Forelimb muscle (tissue), 1 donor: ENCODE data around the gene NFIB. TPM values are rescaled to one million over a fixed set of nuclear protein-coding genes. Genes with fewer than 3 reads are reported as not detected.

Experiments used
- DNase-seq: peaks from one replicate; pipeline ENCODE4 v3.0.0-alpha.2; 2013; ENCODE audit warnings: low read depth
- polyA plus RNA-seq: library from polyadenylated mRNA; unstranded; fragments of 120-200 nt; gene quantifications from one replicate; pipeline ENCODE4 v1.2.1, GENCODE V29; 2013; ENCODE audit not compliant: insufficient read length

Gene NFIB
- polyA plus RNA-seq, result 82.4 TPM

DNA sequence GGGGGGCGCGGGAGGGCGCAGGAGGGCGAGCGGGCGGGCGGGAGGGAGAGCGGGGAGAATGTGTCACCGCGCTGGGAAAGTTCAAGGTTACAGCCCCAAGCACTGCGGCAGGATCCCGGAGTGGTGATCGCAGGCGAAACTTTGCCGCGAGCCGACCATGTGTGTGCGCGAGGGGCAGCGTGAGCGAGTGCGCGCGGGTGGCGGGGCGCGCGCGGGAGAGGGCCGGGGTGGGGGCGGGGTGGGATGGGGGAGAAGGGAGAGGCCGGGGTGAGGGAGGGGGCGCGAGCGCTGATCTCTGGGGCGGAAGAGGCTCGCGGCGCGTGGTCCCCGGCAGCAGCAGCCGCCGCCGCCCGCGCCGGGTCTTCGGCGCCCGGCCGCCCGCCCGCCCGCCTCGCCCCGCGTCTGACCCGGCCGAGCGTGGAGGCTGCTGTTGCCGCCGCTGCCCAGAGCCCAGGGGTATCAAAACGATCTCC lies at the start of gene NFIB:
Gene NFIB, minus strand, starts transcription at position 191 of the 473 bp plus-strand sequence. CDS start 630 bp downstream, outside the sequence.
- DNase-seq, result no peak

DNA sequence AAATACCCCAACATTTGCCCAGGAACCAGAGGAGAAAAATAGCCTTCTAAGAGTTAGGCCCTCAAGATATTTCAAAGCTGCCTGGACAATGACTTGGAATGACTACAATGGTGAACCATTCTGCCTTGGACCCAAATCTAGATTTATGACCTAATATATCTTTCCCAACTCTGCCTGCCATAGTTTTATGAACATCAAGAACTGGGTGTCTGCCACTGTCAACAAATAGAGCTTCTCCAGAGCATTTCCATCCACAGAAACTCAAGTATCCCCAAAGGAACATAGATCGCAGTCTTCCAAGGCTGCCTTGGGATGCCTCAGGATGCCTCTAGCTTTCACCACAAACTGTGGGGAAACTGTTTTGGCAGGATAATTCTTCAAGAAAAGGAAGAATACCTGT lies 48.2 kb upstream of the NFIB start:
- no peak for DNase-seq

DNA sequence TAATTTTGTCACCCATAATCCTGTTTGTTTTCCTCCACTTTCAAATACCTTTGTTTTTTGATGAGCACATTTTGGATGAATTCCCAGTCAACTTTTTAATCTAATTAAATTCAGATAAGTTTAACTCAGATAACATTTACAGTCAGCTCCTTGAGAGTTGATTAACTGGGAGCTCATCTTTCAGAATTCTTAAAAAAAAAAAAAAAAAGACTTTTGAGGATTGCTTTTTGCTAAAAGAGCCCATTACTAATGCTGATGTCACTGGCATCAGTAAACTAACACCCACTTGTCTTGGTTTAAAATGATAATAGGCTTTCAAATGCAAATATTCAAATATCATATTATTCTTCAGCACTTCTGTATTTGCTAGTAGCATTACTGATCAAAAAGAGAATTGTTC lies 47.1 kb upstream of the NFIB start:
- DNase-seq, result no peak

DNA sequence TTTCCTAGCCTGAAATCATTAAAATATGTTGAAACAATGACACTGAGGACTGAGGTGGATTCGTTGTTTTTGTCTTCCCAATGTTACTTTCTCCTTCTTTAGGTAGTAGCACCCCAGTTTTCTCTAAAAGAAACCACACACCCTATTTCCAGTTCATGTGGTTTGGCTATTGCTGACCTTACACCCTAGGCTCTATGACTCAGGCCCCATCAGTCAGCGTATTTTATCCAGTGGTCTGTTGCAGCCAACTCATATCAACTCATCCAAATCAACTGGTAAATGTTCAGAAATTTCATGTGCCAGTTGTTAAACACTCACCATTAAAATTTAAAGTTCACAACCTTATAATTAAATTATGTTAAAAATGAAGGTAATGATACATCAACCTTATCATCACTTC lies 44.6 kb upstream of the NFIB start:
- no peak for DNase-seq

DNA sequence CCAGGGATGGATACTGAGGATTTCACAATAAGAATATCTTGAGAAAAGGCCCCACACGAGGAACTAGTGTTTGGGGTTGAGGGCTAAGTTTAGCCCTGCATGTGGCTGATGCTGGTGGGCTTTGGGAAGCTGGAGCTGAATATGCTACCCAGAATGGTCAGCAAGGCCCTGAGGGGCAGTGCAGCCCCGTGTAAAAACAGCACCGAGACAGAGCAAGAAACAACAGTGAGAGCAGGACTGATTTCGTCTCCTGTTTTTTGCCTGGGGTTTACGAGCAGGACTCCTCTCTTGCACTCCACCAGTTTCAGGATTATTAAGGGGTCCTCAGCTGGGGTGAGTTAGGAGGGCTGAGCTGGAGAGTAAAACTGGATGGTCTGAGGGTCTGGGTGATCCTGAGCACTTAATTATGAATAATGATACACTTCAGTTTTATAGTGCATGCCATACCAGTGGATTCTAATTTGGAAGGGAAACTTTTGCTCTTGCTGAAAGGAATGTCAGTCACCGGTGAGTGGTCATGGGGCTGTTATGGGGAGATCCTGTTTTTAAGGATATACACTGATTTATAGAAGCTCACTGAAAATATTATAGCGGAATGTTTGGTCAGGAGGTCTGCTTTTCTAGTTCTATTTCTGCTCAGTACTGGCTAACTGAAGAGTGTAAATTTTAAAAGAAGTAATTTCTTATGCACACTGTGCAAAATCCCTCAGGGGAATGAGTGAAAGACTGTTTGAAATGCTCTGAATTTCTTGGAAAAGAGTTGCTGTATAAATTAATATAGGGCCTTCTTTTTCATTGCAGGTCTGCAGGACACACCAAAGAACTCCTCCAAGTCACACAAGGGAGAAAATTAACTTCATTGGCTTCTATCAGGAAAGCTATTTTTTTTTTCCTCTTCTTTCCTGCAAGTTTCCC lies 42.7 kb upstream of the NFIB start:
- DNase-seq, result no peak

DNA sequence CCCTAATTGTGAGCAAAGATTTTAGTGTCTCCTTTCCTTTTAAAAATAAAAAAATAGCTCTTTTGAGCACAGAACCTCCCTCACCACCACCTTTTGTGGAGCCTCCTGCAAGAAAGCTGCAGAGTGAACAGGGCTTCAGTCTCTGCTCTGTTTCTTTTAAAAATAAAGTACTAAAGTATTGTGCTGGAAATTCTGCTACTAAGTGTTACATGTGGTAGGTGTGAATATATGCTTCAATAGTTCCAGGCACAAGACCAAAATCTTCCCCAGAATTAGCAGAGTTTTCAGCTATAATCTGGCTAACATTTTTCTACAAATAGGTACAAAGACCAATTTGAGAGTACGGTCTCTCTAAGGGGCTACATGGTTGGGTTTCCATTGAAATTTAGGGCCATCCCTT lies 40.3 kb upstream of the NFIB start:
- DNase-seq, result no peak

DNA sequence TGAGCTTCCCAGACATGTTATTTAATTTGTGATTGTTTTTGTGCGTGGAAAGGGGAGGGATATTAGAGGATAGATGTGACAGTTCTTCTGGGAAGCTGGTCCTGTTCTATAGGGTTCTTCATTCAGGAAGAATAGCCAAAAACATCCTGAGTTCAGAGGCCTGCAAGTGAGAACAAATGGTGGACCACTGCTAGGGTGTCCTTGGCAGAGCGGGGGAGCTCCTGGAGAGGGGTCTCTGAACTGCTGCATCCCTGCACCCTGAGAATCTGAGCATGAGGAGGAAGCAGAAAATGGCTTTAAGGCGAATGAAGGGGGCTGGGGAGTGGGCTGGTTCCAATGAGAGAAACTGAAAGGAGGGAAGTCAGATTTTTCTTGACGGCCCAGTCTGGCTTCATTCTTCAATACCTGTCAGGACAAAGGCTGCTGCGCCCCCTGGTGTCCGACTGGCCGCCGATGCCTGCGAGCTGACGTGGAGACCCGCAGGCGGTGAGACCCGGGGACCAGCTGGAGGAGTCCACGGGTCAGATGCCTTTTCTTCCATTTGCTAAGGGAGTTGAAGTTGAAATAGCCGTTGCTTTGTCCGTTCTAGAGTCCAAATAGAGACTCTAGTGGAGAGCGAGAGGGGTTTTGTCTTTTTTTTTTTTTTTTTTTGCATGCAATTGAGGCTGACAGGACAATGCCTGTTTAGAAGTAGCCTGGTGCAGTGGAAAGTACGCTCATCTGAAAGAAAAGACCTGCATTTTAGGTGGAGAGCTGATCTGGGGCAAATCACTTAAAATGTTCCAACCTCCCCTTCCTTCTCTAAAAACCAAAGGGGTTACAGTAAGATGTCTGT lies 39.5 kb upstream of the NFIB start:
- no peak for DNase-seq

DNA sequence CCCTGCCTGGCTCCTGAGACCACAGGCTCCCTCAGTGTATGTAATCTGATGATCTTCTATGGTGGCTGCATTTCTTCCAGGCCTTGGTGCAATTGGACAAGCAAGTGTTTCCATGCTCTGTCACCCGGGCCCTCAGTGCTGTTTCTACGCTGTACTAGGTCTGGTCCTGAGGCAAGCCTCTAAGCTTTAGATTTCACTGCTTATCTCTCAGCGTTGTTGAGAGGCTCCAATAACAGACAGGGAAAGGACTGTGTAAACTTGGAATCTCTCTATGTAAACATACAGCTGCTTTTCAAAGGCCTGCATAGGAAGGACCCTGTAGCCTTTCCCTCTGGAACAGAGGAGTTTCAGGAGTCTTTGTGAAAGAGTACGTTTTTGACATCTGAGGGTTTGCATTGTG lies 38.6 kb upstream of the NFIB start:
- DNase-seq, result no peak

DNA sequence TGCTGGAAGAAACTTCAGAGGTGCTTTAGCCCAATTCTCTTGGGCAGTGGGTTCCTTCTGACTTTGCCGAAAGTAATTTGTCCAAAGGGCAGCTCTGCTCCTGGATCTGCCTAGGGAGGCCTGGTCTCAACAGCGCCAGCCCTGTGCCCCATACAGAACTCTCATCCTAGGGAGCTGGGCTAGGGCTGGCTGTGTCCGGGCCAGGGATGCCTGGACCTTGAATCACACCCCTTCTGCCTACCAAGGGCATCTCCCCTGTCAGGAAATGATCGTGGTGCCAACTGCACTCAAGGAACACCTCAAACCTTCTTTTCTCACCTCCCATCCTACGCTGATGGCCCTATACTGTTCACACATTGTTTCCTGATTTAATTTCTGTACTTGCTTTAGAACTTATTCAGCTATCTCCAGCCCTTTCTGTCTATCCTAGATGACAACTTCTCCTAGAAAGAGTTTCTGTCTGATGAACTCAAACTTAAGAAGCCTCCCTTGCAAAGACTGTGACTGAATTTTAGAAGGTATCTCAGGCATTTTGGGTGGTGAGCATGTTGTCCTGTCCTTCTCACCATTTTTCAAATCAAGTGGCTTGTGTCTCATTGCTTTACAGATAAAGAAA lies 37.4 kb upstream of the NFIB start:
- DNase-seq, result no peak

DNA sequence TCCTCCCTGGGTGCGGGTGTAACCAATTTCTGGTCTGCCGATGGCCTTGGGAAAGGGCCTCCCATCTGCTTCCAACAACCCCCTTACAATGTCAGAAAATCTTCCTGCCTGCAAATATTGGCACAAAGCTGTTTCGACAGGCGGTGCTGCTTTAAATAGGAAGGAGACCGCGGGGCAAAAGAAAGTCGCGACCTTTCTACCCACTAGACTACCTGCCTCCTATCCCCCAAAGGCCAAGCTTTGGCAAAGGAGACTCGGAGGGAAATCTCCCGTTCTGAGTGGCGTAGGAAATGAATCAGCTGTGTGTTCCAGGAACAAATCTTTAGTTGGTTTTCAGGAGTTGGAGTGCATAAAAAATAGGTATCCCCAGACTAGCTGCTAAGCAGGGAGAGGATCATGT lies 36.8 kb upstream of the NFIB start:
- DNase-seq, result no peak

DNA sequence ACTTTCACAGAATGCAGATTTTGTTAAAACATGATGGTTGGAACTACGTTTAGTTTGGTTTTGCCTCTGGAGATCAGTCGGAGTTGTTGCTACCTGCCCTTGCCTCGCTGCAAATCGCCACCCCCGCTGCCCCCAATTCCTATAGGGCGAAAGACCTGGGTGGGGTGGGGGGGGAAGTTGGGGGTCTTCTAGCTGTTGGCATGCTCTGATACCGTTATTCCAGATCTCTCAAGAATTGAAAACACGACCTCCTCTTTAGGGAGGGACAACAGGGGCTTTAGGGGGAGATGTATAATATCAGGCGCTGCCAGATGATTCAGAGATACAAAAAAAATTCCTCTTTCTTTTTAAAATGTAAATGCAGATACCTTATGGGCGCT lies 36.4 kb upstream of the NFIB start:
- DNase-seq, result no peak

DNA sequence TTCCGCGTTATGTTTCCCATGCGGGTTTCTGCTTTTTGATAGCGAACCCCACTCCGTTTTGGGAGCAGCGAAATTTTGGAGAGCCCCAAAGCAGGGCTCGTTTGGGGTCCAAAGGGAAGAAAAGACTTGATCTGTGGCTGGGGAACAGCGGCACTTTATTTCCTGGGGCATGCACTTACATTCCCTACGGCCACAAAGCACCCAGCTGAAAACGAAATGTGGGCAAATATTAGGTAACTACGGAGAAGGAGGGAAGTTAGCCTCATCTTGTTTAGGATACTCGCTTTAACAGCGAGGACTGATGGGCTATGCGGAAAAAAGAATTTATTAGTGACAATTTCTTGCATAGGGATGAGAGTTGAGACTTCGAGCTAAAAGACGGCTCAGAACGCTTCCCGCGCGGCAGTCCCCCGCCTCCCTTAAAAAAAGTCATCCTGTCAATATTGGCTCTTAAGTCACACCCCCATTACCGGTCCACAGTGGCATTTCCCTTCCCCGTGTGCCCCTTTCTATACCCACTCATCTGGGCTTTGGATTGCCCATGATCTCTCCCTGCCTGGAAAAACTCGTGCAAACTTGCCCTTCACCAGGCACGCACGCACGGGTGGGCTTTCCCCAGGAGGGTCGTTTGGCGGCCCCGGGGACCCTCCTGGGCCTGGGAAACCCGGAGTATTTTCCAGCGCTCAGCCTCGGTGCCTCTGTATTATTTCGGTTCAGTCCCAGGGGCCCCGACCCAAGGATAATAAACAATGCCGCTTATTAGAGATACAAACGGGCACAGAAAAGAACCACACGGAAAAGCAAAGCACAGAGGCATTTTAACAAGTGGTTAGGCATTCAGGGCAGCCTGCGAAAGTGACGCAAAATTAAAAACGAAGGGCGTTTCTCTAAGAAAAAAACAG lies 35.8 kb upstream of the NFIB start:
- no peak for DNase-seq

DNA sequence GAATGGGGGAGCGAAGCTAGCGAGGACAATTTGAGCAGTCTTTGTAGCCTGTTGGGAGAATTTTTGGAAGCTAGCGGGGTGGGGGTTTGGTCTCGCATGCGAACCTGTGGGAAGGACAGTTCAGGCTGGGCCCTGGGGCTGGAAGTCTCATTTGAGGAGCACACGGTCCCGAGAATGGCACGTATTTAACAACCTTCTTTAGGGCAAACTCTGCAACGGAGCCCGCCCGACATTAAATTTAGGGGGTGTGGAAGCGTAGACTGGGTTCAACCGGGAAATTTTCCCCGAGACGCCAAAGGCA lies 35.2 kb upstream of the NFIB start:
- DNase-seq, result no peak

DNA sequence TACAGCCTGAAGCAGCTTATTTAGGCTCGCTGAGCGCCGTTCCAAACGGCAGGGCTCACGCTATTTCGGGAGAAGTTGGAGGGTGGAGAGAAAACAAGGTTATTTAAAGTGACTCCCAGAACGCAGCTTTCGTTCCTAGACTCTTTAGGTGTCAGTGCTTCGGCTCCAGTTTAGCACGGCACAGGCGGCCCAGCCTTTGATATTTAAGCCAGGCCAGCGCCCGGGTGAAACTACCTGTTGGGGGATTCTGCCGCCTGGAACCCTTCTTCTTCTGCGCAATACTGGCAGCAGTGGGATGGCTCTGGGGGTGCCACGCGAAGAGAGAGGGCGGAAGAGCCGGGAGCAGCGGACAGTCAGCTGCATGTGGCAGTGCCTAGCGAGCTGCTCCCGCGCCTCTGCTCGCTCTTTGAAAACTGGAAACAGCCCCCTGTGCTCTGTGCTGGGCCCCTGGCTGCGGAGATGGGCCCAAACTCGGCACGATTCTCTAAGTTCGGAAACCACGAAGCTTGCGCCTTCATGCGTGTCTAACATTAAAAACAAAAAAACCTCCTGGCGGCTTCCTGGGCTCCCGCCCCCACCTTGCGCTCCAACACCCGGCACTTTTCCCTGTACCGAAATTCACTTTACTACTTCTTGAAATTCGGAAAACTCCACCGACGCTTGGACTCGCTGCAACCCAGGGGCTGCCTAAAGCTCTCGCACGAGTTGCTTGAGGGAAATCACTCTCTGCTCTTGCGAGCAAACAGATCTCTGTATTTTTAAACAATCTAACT lies 34.6 kb upstream of the NFIB start:
- no peak for DNase-seq

DNA sequence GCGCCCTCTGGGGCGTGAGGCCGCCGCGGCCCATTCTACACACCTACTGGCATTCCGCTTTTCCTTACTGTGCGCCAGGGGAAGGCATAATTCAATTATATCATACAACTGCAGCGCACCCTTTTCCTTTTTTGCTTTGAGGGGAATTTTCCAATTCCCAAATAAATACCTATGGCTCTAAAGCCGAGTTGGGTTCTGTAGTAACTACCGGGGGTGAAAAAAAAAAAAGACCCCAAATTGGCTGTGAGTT lies 34.1 kb upstream of the NFIB start:
- no peak for DNase-seq

DNA sequence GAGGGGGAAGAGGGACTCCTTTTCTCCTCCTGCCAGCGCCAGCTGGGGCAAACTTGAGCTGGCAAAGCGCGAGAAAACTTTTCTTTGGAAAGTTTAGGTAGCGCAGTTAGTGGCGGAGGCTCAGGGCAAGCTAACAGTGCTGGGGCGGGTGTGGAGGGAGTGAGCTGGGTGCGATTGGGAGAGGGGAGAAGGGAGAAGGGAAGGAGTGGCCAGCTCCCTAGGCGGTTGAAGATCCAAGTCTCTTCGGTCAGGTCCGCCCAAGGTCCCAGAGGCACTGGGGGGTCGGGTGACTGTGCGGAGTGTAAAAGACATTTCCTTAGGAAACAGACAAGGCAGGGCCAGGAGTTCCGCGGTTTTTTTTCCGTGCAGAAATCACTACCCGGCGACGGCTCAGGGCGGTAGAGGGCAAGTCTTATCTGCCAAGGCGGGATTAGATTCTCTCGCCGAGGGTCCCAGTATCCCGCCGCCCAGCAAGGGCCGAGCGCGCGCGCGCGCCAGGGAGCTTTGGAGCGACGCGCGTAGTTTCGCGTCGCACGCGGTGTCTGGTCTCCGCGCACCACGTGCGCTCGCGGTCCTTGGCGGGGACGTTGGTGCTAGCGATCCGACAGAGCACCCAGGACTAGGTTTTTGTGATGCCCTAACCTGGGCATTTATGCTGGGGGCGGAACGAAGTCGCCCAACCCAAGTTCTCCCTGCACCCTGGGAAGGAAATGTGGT lies 33.6 kb upstream of the NFIB start:
- no peak for DNase-seq

DNA sequence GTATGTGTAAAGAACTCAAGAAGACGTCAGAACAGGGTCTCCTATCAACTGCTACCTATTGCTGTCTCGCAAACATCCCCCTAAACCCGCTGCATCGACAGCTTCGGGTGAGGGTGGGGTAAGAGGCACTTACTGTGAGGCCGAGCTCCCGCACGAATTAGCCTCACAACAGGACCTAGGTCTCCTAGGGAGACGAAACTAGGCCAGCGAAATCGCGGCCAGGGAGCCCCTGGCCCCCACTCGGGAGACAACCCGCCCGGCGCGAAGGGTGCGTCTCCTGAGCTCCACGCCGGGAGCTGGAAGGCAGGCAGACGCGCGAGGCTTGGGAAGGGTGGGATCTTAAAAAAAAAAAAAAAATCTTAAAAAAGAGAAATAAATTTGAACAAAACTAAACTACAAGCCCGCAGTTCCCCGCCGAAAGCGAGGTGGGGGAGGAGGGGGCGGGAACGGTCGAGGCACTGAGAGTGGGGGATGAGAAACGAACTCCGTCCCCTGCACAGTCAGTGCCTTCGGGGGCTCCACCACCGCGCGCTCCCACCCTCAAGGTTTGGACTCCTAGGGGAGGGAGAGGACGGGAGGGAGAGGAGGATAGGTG lies 33.0 kb upstream of the NFIB start:
- no peak for DNase-seq

DNA sequence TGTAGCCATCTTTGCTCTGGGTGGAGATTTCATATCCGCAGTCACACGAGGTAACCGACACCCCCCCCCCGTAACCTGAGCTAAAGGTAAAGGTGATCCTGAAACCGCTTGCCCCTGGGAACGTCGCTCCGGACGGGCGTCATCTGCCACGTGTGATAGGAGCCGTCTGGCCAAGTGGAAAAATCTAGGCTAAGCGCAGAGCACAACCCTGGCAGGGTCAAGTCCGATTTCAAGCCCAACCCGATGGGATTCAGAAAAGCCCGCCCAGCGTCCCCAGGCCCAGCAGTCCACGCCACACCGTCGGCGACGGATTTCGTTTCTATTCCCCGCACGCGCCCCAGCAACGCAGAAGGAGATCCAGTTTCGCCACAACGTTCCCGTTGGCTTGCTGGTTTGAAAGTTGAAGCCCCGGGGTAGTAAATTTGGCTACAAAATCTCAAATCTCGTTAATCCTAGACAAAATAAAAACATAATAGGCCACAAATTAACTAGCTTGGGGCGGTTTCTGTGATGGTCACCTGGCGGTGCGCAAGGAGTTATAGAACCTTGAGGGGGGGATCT lies 32.4 kb upstream of the NFIB start:
- DNase-seq, result no peak

DNA sequence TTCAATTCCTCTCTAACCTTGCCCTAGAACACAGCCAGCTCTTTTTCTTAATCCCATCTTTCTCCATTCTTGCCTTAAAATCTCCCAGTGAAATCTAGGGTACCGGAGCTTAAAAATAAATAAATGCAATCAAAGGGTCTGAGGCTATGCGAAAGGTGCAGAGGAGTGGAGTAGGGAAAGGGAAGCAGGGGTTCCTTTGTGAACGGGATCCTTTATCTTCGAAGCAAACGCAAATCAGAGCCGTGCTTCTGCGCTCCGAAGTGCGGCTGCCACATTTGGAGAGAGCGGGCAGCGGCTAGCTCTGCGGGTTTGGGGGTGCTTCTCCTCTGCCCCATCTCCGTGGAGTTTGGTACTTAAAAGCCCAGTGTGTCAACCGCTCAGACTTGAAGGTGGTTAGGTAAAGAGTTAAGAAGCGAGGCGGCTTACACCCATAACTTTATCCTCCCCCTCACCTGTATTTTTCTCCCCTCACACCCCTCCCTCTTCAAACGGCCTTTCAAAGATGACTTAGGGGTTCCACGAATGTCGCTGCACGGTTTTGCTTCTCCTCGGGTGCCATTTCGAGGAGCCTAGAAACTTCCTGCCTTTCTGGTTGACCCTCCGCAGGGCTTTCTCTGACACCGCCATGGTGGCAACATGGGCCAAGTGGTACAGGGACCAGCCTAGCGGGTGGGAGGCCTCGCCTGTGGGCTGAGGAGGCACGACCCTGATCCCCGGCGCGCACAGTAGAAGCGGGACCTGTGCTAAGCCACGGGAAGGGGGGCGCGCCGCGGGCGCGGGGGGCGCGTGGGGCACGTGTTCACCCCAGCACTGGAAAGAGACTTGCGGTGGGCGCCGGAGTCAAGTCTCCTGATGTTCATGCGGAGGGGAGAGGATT lies 31.7 kb upstream of the NFIB start:
- no peak for DNase-seq
